ENCODE results near the gene HM13.
"Not testable (repeated sequence)": the region's sequence is repeated elsewhere in the genome, so short reads cannot be mapped to it uniquely, and the experiment has no call there.

The HM13 gene

DNA sequence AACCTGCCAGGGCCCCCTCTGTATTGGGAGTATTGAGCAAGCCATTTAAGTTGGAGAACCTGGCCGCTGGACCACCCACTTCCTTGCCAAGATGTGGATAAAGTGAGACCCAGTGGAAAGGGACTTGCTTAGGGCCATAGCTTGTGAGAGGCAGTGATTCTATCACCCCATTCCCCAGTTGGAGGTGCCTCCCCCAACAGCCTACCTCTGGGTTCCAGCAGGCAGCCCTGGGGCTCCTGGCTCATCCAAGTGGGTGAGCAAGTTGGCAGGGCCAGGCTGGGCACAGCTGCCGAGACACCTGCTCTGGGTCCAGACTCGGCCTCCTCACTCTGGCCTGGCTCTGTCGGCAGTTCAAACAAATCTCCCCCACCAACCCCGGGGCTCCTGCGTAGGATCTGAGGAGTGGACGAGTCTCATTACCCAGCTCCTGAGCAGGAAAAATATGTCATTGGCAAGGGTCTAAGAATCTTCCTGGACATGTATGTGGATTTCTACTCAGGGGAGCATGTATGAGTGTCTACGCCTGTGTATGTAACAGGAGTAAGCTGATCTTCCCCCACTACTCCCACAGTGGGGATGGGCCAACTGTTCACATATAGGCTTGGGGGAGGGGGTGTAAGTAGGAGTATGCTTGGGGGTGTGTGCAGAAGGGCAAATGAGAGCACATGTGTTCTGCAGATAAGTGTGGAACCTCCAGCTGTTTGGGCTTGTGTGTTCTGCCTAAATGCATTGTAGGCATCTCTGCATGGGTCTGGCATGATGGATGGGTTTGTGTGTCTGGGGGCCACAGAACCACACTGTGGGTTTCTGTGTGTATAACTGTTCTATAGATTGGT, 92.8 kb downstream of the HM13 start:
- DNase-seq (ENCODE audit: insufficient read length, low spot score) (no peak), FAIRE-seq (no peak)
- TF ChIP-seq, protein P1, sequence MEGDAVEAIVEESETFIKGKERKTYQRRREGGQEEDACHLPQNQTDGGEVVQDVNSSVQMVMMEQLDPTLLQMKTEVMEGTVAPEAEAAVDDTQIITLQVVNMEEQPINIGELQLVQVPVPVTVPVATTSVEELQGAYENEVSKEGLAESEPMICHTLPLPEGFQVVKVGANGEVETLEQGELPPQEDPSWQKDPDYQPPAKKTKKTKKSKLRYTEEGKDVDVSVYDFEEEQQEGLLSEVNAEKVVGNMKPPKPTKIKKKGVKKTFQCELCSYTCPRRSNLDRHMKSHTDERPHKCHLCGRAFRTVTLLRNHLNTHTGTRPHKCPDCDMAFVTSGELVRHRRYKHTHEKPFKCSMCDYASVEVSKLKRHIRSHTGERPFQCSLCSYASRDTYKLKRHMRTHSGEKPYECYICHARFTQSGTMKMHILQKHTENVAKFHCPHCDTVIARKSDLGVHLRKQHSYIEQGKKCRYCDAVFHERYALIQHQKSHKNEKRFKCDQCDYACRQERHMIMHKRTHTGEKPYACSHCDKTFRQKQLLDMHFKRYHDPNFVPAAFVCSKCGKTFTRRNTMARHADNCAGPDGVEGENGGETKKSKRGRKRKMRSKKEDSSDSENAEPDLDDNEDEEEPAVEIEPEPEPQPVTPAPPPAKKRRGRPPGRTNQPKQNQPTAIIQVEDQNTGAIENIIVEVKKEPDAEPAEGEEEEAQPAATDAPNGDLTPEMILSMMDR (IDR thresholded peaks at IDR 0.05; ENCODE audit: insufficient read depth, missing control alignments) = no peak

DNA sequence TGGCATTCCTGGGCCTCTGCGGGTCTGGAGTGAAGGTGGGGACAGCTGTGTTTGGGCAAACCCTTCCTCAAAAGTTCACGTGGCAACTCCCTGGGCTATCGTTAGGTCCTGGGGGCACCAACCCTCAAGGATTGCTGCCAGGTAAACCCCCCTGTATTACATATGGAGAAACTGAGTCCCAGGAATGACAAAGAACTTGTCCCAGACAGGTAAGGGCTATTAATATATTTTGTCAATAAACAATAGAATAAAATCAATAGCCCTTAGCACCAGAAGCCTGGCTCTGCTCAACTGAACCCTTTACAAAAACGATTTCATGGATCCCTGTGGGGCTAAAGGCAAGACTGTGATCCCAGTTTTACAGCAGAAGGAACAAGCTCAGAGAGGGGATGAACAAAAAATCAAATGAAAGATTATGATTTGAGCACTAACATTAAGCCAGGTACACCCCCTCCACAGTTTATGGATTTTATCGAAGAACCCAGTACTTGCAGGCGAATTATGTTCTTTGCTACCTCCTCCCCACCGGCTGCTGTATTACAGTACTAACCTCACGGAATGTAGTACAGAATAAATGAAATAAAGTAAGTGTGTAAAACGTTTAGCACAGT, 93.5 kb downstream of the HM13 start:
- FAIRE-seq (no peak), DNase-seq (ENCODE audit: insufficient read length, low spot score) (no peak)
- TF ChIP-seq, protein P1 (IDR thresholded peaks at IDR 0.05; ENCODE audit: insufficient read depth, missing control alignments) = no peak

DNA sequence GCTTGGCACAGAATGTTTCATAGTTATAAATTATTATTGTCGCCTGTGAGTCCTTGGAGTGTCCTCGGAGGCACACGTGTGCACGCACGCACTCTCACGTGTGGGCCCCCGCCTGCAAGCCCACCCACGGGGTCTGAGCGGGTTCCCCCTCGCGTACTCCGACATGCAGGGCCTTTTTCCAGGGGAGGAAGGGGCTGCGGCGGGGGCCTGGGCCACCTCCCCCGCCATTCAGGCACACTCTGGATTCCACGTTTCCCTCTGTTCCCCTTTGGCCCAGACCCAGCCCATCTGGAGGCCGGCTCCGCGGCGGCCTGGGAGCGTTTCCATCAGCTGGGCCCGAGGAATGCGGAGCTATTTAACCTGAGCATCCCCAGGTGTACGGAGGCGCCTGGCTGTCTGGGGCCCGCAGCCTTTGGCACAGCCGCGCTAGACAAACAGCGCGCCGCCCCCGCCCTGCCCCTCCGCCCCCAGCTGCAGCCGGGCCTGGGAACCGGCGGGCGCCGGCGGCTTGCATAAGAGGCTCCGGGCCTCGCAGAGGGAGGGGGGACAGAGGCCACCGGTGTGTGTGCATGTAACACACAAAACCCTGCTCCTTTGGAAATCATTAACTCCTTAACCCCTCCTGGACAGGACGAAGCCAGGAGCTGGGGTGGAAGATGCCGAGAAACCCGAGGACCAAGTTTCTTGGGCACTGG, 94.2 kb downstream of the HM13 start:
- TF ChIP-seq, protein P1 (IDR thresholded peaks at IDR 0.05; ENCODE audit: insufficient read depth, missing control alignments) = no peak
- FAIRE-seq (no peak), DNase-seq (ENCODE audit: insufficient read length, low spot score) (peak; percentile 64)

DNA sequence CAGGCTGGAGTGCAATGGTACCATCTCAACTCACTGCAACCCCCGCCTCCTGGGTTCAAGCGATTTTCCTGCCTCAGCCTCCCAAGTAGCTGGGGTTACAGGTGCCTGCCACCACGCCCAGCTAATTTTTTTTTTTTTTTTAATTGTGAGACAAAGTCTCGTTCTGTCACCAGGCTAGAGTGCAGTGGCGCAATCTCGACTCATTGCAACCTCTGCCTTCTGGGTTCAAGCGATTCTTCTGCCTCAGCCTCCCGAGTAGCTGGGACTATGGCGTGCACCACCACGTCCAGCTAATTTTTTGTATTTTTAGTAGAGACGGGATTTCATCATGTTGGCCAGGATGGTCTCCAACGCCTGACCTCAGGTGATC, 98.0 kb downstream of the HM13 start:
- not testable (repeated sequence) for FAIRE-seq; DNase-seq (ENCODE audit: insufficient read length, low spot score)

DNA sequence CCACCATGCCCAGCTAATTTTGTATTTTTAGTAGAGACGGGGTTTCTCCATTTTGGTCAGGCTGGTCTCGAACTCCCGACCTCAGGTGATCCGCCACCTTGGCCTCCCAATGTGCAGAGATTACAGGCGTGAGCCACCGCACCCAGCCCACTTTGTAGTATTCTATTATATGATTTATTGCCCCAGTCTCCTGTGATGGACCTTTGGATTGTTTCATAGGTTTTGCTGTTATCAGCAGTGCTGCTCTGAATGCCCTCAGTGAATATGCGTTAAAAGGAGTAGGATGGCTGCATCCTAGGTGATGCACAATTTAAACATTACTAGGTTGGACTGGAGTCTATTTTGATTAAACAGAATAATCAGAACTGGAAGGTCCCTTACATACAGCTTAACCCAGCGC, 101.2 kb downstream of the HM13 start:
- FAIRE-seq = no peak
- TF ChIP-seq, protein P1 (IDR thresholded peaks at IDR 0.05; ENCODE audit: insufficient read depth, missing control alignments) = no peak
- DNase-seq (ENCODE audit: insufficient read length, low spot score) = no peak

DNA sequence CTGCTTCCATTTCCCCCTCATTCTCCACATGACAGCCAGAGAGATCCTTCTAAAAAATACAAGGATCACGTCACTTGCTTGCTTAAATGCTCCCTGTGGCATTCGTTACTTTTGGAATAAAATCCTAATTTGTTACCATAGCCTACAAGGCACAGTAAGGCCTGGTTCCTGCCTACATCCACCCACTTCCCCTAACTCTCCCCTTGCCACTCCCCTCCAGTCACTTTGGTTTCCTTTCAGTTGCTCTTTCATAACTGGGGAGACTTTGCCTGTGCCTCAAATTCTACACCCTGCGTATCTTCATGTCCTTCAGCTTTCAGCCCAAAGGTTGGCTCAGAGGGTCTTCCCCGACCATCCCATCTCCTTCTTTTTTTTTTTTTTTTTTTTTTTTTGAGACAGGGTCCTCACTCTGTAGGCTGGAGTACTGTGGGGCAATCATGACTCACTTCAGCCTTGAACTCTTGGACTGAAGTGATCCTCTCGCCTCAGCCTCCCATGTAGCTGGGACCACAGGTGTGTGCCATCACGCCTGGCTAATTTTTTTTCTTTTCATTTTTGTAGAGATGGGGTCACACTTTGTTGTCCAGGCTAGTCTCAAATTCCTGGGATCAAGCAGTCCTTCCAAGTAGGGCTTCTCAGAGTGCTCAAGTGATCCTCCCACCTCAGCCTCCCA, 103.3 kb downstream of the HM13 start:
- no peak for DNase-seq (ENCODE audit: insufficient read length, low spot score)
- TF ChIP-seq, protein P1 (IDR thresholded peaks at IDR 0.05; ENCODE audit: insufficient read depth, missing control alignments) = no peak
- no peak for FAIRE-seq
